Bladder microvascular endothelial cell (primary cell): ENCODE data around the gene TOB1. TPM values are rescaled to one million over a fixed set of nuclear protein-coding genes. Genes with fewer than 3 reads are reported as not detected.

Experiments used
- total RNA-seq: library from RNA; depleted of rRNA; stranded (reverse); fragments of >200 nt; gene quantifications from 2 replicates; pipeline ENCODE4 v1.2.3, GENCODE V29; 2014

Gene TOB1, protein sequence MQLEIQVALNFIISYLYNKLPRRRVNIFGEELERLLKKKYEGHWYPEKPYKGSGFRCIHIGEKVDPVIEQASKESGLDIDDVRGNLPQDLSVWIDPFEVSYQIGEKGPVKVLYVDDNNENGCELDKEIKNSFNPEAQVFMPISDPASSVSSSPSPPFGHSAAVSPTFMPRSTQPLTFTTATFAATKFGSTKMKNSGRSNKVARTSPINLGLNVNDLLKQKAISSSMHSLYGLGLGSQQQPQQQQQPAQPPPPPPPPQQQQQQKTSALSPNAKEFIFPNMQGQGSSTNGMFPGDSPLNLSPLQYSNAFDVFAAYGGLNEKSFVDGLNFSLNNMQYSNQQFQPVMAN
- total RNA-seq = 2.9 and 6.4 TPM in 2 replicates

DNA sequence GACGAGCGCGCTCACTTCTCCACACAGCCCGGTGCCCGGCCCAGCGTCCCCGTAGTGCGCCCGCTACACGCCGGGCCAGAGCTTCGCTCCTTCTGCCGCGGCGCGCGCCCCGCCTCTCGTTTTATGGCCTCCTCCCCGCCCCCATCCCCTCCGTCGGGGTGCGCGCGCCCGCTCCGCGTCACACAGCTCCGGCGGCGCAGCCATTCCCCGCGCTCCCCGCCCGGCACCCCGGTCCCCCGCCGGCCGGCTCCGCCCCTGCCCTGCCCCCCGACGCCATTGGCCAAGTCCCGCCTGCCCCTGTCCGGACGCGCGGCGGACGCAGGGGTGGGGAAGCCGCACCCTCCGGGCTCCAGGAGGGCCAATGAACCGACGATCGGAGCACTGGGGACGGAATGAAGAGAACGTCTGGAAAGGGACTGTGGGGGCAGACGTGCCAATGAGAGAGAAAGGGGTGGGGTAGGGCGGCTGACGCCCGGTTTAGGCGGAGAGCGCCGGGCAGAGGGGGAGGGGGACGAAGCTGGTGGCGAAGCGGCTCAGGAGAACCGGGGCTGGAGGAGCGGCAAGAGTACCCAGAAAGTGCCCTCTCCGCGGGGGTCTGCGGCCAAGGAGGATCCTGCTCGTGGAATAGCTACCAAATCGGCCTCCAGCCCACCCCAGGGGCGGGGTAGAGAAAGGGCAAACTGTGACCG, at the start of gene TOB1:
Gene TOB1, minus strand, starts transcription at position 94 of the 689 bp plus-strand sequence. CDS start 2,337 bp downstream, outside the sequence.

DNA sequence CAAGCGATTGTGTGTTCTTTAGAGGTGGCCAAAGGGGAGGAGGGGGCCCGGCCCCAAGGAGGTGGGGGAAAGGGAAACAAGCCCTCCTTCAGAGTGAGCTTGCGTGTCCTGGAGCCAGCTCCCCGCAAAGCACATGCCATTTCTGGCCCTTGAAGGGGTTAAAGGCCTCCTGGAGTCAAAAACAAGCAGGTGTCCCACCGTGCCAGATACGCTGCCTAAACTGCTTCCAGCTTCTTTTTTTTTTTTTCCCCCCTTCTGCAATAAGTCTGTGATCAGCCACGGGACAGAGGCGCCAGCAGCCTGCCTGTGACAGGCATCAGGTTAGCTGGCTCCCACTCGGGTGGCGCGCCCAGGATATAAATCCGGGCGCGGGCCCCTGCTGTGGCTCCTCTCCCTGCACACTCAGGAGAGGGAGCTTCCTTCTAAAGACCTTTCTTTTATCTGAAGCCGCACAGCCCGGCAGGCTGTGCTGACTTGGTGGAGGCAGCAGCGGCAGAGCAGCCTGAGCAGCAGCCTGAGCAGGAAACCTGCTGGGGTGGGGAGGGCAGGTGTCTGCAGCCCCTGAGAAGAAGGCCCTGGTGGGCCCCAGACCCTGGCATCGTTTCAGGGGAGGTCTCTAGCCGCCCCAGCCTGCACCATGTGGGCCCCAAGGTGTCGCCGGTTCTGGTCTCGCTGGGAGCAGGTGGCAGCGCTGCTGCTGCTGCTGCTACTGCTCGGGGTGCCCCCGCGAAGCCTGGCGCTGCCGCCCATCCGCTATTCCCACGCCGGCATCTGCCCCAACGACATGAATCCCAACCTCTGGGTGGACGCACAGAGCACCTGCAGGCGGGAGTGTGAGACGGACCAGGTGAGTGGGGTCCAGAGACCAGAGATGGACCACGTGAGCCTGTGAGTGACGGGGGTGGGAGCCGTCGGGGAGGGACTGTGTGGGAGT, 30.6 kb downstream of the TOB1 start, which contains the start of gene WFIKKN2:
Gene WFIKKN2, plus strand, starts transcription at position 286 of the 934 bp plus-strand sequence. Its CDS starts 352 bp downstream, at position 638.

Other genes starting within 250 kb of the TOB1 start
- 0.65 and 2.2 TPM in 2 replicates for gene ABCC3, start 231.5 kb downstream of the TOB1 start, total RNA-seq
- gene ANKRD40, start 158.4 kb downstream of the TOB1 start, total RNA-seq = 29.0 and 37.4 TPM in 2 replicates
- 14.1 and 29.0 TPM in 2 replicates for gene LUC7L3, start 146.8 kb downstream of the TOB1 start, total RNA-seq
- not detected in 2 replicates for gene ANKRD40CL, start 98.8 kb downstream of the TOB1 start, total RNA-seq
- gene WFIKKN2, start 30.8 kb downstream of the TOB1 start, total RNA-seq = not detected in 2 replicates